CD4-positive, alpha-beta T cell treated with Interleukin-17A for 4 hours (primary cell): Measurements from ENCODE around the gene CHN2.

Experiments used
- DNase-seq: peaks from one replicate; pipeline ENCODE4 v3.0.0-alpha.2; 2020; ENCODE audit warnings: mixed read lengths

CHN2 gene

GRCh38 chr7:29315122-29315891 is 120.7 kb downstream of the CHN2 start:
- no peak for DNase-seq

GRCh38 chr7:29315892-29316270 is 121.3 kb downstream of the CHN2 start:
- DNase-seq: no peak

GRCh38 chr7:29316926-29317325 is 122.4 kb downstream of the CHN2 start:
- no peak for DNase-seq

GRCh38 chr7:29318853-29319718 is 124.5 kb downstream of the CHN2 start:
- DNase-seq: no peak

- no peak for DNase-seq
These were observed 125.3 kb downstream of the CHN2 start for GRCh38 chr7:29319719-29320521.

GRCh38 chr7:29320577-29320976 is 126.0 kb downstream of the CHN2 start:
- no peak for DNase-seq

- no peak for DNase-seq
These were observed 127.6 kb downstream of the CHN2 start for GRCh38 chr7:29322023-29322712.

GRCh38 chr7:29325476-29325875 is 130.9 kb downstream of the CHN2 start:
- no peak for DNase-seq

- no peak for DNase-seq
These were observed 132.3 kb downstream of the CHN2 start for GRCh38 chr7:29326864-29327263.

- no peak for DNase-seq
These were observed 132.9 kb downstream of the CHN2 start for GRCh38 chr7:29327455-29327854.

- no peak for DNase-seq
These were observed 133.5 kb downstream of the CHN2 start for GRCh38 chr7:29328045-29328444.

GRCh38 chr7:29328811-29329210 is 134.2 kb downstream of the CHN2 start:
- no peak for DNase-seq

- no peak for DNase-seq
These were observed 135.1 kb downstream of the CHN2 start for GRCh38 chr7:29329686-29330085.

GRCh38 chr7:29330136-29330535 is 135.6 kb downstream of the CHN2 start:
- no peak for DNase-seq

- no peak for DNase-seq
These were observed 136.6 kb downstream of the CHN2 start for GRCh38 chr7:29331163-29331562.

- no peak for DNase-seq
These were observed 137.7 kb downstream of the CHN2 start for GRCh38 chr7:29332042-29332811.

GRCh38 chr7:29332875-29333855 is 138.6 kb downstream of the CHN2 start:
- DNase-seq: no peak

- DNase-seq: no peak
These were observed 140.9 kb downstream of the CHN2 start for GRCh38 chr7:29335188-29336083.

- DNase-seq: peak; percentile 29
These were observed 143.1 kb downstream of the CHN2 start for GRCh38 chr7:29337546-29338116.
